Panc1 (cell line): Measurements from ENCODE around the gene FKBP10.

Experiments used
- POLR2AphosphoS5 ChIP-seq: IDR thresholded peaks from 2 replicates; pipeline ENCODE4 v1.6.1; 2012; ENCODE audit warnings: mild to moderate bottlenecking, low read depth, low read length, moderate library complexity
- TF ChIP-seq, protein P1 (sequence below): fragments of 450-650 bp; IDR thresholded peaks from 2 replicates; pipeline ENCODE4 v1.5.1; 2017; ENCODE audit warnings: mild to moderate bottlenecking
- TF ChIP-seq, protein P2 (sequence below), 2 experiments: IDR thresholded peaks; 2 replicates each; pipeline ENCODE4 v1.6.1; 2011 to 2012; ENCODE audit warnings: low read depth in 2 of 2, control low read depth in 1 of 2, low read length in 1 of 2, mild to moderate bottlenecking in 1 of 2, moderate library complexity in 1 of 2; ENCODE audit not compliant: insufficient read depth in 1 of 2

GRCh38 chr17:41777574-41778188 lies 35.1 kb upstream of the FKBP10 start:
- TF ChIP-seq, protein P1, sequence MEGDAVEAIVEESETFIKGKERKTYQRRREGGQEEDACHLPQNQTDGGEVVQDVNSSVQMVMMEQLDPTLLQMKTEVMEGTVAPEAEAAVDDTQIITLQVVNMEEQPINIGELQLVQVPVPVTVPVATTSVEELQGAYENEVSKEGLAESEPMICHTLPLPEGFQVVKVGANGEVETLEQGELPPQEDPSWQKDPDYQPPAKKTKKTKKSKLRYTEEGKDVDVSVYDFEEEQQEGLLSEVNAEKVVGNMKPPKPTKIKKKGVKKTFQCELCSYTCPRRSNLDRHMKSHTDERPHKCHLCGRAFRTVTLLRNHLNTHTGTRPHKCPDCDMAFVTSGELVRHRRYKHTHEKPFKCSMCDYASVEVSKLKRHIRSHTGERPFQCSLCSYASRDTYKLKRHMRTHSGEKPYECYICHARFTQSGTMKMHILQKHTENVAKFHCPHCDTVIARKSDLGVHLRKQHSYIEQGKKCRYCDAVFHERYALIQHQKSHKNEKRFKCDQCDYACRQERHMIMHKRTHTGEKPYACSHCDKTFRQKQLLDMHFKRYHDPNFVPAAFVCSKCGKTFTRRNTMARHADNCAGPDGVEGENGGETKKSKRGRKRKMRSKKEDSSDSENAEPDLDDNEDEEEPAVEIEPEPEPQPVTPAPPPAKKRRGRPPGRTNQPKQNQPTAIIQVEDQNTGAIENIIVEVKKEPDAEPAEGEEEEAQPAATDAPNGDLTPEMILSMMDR = no peak
- TF ChIP-seq, protein P2, sequence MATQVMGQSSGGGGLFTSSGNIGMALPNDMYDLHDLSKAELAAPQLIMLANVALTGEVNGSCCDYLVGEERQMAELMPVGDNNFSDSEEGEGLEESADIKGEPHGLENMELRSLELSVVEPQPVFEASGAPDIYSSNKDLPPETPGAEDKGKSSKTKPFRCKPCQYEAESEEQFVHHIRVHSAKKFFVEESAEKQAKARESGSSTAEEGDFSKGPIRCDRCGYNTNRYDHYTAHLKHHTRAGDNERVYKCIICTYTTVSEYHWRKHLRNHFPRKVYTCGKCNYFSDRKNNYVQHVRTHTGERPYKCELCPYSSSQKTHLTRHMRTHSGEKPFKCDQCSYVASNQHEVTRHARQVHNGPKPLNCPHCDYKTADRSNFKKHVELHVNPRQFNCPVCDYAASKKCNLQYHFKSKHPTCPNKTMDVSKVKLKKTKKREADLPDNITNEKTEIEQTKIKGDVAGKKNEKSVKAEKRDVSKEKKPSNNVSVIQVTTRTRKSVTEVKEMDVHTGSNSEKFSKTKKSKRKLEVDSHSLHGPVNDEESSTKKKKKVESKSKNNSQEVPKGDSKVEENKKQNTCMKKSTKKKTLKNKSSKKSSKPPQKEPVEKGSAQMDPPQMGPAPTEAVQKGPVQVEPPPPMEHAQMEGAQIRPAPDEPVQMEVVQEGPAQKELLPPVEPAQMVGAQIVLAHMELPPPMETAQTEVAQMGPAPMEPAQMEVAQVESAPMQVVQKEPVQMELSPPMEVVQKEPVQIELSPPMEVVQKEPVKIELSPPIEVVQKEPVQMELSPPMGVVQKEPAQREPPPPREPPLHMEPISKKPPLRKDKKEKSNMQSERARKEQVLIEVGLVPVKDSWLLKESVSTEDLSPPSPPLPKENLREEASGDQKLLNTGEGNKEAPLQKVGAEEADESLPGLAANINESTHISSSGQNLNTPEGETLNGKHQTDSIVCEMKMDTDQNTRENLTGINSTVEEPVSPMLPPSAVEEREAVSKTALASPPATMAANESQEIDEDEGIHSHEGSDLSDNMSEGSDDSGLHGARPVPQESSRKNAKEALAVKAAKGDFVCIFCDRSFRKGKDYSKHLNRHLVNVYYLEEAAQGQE (IDR thresholded peaks at IDR 0.05; ENCODE audit: insufficient read depth in 1 of 2, low read depth in 2 of 2, low read length in 1 of 2) = no peak; a peak in 1 of 4 replicates
- peak; percentile 79 for TF ChIP-seq POLR2AphosphoS5
